Measurements from ENCODE around the gene ZC2HC1C.

ZC2HC1C gene, protein sequence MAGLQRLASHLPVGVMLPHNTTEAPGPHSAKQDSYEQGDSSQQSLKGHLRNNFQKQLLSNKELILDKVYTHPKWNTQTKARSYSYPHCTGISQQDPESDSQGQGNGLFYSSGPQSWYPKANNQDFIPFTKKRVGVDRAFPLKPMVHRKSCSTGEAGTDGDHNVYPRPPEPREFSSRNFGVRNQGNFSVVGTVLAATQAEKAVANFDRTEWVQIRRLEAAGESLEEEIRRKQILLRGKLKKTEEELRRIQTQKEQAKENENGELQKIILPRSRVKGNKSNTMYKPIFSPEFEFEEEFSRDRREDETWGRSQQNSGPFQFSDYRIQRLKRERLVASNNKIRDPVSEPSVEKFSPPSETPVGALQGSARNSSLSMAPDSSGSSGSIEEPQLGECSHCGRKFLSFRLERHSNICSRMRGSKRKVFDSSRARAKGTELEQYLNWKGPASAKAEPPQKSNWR

DNA sequence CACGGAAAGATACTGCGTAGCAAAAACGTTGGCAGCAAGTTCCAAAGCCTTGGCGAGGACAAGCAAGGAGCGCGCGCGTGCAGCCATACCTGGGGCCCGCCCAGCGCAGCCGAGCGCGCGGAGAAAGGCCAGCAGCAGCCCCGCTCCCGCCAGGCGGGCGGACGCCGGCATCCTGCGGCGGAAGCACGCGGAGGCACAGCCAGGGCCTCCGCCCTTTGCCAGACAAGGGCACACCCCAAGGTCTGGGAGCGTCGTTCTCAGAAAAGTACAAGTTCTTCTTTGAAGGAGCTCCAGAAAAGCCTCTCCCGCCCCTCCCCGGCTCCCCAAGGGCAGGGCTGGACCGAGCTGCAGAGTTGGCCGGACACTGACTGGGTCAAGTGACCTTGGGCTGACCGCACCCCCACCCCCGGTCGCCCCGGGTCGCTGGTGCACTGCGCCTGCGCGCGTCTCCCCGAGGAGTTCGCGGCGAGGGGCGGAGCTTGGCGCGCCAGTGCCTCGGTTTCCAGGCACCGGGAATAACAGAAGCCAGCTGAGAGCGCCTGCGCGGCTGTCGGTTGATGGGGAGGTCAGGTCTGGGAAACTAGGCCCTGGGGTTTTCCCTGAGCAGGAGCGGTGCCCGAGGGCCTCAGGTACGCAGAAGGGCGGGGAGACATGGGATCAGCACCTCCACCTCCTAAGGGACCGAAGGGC, at the start of gene ZC2HC1C:
Gene ZC2HC1C, plus strand, starts transcription at position 521 of the 690 bp plus-strand sequence. CDS start 933 bp downstream, outside the sequence.
- peak; percentile 93 for DNase-seq

DNA sequence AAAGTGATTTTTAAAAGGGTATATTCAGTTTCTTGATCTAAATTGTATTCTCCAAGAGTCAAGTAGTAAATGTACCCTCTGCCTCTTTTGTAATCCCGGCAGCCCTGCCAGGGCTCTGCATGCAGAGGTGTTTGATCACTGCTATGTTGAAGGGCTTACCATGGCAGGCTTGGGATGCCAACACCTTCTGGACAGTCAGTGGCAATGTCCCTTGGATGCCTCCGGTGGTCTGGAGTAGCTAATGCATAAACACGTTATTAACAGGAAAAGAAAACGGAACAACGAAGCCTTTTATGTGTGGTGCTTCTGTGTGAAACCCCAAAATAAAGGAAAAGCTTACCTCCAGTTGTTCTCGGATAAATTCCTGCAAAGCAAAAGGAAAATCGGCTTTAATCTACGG, 46.8 kb upstream of the ZC2HC1C start:
- DNase-seq: no peak

DNA sequence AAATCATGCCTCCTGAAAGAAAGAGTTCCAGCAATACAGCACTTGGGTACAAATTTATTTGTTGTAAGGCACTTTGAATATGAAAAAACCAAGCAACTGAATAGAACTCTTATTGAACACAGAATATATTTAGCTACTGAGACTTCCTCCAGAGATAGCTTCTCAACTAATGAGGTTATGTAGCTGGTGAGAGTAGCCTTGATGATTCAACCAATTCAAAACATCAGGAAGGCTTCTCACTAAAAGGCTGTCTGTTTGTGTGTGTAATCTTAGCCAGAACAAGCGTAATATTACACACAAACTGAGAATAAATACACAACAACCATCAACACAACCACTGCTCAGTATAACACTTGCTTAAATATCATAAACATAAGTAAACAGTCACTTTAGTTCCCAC, 46.3 kb upstream of the ZC2HC1C start:
- DNase-seq: no peak

DNA sequence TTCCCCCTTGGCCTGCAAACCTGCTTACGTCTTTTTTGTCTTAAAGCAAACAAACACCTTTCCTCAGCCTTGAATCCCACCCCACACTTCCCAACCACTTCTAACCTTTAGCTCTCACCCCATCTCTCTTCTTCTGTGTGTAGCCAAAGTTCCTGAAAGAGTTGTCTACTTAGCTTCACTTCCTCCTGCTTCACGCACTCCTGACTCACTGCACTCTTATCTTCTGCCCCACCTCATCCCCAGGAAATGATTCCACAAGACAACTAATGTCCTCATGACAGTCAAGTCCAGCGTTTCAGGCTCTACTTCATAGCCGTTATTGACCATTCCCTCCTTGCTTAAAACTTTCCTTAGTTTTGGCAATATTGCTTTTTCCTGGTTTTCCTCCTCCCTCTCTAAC, 44.4 kb upstream of the ZC2HC1C start:
- no peak for DNase-seq

DNA sequence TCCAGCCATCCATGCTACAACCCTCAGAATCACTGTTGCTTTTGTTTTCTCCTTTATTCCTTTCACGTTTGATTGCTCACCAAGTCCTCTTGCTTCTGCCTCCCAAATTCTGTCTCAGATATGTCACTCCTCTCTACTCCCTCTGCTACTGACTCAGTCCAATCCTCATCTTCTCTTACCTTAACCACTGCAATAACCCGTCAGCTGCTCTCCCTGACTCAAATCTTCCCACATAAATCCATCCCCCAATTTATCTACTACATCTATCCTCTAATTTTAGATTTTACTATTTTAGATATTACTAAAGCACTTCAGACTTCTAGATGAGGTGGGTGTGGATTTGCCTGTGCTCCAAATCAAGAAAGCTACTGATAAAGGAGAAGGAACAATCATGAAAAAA, 43.6 kb upstream of the ZC2HC1C start:
- no peak for DNase-seq

DNA sequence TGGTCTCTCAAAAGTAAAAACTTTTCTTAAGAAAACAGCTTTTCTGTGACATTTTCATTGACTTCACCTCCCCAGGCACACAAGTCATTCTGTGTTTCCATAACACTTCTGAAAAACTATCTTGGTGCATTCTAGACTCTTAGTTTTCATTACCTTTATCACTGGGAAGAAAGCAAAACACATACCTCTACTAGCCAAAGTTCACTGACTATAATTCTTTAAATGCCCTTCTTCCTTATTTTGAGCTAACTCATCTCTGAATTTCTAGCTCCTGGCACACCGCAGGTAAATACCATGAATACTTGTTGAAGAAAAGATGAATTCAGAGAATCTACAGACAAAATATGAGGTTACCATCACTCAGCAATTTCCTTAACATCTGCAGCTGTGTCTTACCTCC, 39.3 kb upstream of the ZC2HC1C start:
- no peak for DNase-seq

DNA sequence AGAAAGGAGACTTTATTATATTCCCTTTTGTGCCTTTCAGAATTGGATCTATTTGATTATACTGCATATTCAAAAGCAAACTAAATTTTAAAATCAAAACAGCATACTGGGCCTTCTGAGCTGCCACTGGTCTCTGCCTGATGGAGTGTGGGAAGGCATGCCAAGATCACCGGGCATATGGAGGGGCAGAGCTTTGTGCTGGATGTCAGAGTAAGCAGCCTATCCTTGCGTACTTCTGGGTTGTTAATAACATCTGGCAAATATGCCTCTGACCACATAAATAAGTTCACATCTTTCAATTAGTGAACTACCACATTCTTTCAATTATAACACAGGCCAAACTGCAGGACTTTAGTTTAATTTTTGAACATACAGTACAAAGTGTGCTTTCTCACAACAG, 36.5 kb upstream of the ZC2HC1C start:
- no peak for DNase-seq

DNA sequence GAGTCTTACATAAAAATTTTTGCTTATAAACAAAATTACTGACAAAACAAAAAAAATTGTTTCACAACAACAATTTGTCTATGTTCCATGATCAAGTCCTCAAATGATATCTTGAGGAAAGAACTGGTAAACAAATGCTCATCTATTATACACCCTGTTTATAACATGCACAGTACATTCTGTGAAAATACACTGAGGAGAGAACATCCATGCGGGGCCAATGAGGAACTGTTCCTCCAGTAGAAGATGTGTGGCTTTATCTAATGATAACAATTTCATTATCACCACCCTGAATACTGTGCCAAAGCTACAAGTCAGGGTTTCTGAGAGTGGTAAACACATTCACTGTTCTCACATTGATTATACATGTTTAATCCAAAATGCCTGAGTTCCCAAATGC, 28.9 kb upstream of the ZC2HC1C start:
- DNase-seq: no peak

DNA sequence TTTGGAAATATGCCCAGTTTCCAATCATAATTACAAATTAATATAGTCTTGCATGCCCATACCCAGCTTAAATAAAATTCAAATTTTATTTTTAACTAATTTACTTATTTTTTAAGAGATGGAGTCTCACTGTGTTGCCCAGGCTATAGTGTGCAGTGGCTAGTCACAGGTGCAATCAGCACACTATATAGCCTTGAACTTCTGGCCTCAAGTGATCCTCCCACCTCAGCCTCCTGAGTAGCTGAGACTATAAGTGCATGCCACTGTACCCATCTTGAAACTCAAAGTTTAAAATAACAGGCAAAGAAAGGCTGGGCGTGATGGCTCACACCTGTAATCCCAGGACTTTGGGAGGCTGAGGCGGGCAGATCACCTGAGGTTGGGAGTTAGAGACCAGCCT, 28.5 kb upstream of the ZC2HC1C start:
- no peak for DNase-seq

DNA sequence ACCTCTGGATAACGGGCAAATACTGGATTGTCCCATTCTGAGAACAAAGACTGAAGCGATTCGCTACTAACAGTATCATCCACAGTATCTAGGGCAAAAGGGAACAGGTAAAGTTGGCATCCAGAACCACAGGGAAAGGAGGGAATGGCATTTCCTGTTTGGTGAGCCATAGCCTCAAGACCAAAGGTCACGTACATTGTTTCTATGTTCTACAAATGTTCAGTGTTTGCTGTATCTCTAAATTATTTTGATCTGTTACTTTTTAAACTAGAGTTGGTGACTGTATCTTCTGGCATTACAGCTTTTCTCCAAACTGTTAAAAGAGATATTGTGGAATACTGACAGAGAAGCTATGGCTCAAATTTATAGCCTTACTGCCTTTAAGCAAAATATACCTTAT, 27.8 kb upstream of the ZC2HC1C start:
- DNase-seq: no peak

DNA sequence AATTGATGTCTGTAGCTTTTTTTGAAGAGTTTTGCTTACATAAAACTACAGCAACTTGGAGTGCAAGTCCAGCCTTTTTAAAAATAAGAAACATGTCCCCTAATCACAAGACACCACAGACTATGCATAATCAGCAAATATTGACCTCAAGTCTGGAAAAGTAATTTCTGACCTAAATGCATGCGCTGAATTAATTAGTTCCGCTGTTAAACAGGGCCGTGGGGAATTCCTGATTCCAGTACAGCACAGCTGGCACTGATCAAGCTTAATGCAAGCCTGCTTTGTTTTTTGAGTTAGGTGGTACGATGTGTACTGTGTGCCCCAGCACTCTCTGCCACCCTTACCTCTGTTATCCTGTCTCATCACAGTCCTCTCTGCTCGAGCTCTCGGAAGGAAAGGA, 27.4 kb upstream of the ZC2HC1C start:
- no peak for DNase-seq

DNA sequence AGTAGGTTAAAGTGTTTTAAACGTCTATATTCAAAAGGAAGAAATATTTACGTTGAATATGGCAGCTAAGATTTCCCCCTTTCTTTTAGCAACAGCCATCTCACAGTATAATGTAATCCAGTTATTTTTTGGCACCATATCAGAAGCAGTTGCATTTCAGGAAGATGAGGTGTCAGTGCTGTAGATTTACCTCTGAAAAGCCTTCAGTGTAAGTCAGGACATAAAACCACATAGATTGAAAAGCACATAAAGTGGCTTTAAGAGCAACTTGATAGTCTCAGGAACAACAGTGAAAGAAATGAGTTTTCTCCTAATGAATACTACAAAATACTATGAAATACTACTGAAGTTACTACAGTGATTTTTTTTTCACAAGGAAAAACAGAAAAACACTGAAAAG, 25.1 kb upstream of the ZC2HC1C start:
- no peak for DNase-seq

DNA sequence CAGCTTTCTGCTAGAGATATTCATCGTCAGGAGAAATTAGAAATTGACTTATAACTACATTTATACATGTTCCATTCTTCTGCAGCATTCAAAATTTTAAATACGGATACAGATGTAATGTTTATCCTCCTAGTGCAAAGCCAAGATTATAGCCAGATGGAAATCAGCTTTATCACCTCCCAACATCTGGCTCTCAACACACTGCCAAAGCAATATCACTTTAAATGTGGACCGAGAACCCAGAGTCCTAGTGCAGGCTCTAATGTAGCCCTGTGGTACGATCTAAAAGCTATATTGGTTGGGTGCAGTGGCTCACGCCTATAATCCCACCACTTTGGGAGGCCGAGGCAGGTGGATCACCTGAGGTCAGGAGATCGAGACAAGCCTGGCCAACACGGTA, 24.7 kb upstream of the ZC2HC1C start:
- no peak for DNase-seq

DNA sequence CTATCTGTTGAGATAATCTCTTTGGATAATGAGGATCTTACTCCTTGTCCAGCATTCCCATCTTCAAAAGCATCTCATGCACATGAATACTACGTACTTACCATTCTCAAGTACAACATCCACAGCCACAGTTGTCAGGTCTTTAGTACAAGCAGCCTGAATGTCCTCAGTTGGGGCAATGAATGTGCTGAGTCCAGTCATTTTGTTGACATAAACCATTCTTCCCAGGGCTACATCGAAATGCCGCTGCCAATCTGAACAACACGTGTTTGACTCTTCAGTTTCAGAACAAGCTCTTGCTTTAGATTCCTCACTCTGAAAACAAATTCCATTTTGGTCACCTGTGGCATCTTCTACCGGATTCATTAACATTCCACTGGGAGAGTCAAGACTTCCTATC, 23.2 kb upstream of the ZC2HC1C start:
- DNase-seq: no peak

DNA sequence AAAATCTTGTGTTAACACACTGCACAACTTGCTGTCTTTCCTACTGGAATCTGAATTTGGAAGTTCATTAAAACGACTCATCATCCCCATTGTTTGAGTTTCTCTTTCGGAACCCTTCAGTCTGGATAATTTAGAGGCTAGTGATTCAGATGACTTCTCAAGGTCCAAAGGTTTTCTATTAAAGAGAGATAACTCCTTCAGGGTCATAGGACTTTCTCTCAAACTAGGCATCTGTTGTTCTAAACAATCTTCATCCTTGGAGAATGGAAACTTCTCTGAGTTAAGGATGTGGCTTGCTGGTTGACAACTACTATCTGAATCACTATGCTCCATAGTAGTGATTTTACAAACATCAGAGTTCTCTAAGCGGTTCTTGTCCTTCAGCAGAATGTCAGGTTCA, 22.5 kb upstream of the ZC2HC1C start:
- no peak for DNase-seq

DNA sequence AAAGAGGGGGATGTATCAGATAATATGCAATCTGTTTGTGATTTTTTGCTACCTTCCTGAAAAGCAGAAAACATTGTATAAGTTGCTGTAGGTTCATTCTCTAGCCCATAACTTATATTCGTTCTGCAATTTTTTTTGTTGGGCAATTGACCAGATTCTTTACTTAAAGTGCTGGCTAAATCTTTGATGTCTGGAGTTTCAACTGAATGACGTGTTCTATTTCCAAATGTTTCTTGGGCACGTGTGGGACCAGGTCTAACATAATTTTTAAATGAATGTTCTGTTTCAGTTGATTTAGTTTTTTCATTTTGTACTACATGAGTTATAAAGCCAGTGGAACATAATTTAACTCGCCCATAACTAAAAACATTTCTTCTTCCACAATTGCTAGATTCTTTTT, 21.9 kb upstream of the ZC2HC1C start:
- no peak for DNase-seq

DNA sequence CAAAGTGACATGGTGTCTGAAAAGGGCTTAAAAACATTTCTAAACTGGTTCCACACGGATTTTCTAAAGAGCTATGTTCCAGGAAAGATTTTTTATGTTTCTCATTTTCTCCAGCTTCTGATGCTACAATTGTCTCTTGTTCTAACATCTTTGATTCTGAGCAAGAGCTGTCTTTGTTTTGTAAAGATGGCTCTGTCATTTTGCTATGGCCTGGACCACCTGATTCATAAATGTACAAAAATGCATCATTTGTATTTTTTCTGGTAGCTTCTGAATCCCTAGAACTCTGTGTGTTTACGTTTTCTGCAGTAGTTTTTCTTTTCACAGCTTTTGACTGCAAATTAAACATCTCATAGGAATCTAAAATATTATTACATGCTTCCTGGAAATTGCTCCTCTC, 21.3 kb upstream of the ZC2HC1C start:
- no peak for DNase-seq

DNA sequence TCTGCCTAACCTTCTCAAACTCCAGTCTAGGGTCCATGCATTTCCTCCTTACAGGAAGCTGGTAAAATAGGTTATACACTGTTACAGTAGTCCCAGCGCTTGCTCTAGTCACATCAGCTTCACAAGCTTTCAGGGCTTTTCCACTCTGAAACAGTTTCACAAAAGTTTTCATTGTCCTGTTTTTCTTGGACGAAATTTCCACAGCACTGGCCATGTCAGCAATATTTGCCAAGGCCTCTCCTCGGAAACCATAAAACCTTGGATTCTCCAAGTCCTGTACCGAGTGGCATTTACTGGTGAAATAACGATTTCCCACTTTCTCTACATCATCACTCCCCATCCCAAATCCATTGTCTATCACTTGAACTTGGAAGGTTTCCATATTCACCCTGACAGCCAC, 20.3 kb upstream of the ZC2HC1C start:
- DNase-seq: no peak

DNA sequence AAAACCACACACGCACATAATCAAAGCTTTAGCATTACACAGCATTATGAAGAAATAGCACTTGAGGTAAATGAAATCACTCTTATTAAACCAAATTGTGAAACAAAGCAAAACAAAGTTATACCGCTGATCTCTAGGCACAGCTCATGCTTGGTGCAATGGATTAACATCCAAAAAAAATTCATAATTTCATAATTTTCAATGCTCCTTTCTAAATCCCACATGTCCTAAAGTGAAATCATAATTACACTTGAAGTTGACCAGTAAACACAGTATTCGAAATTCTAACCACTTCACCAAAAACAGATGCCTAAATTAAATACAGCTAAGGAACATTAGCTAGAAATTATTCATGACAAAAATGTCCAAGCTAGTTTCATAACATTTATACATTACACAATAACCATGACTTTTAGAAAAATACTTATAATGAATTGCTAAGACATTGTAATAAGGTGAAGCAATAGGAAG, 19.7 kb upstream of the ZC2HC1C start:
- DNase-seq: no peak

DNA sequence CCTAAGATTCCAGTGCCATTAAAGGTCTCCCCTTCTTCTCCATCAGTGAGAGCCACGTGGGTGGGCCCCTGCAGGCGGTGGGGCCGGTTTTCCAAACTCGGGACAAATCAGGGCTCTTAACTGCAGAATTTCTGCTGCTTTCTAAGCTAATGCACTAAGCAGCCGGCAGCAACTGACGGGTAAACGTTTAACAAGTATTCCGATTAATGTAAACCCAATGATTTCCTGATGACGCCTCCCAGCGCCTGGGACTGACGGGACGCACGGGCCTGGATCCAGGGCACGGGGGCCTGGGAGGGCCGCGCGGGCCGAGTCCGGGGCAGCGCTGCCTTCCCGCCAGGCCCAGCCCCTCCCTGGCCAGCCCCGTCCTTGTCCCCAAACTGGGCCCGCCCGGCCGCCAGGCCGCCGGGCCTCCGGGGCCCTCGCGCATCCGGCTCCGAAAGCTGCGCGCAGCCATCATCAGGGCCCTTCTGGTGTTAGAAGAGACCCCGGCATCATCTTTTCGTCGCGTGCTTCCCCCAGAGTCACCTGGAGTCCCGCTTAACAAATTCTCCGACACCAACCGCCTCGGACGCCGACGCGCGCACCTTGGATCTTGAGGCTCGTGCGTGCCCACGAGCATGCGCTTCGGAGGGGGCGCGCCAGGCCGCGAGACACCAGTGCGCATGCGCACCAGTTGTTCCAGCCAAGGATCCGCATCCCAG, 18.4 kb upstream of the ZC2HC1C start, which contains the start of gene MLH3:
Gene MLH3, minus strand, starts transcription at position 616 of the 704 bp plus-strand sequence. CDS start 1,812 bp downstream, outside the sequence.
- peak; percentile 88 for DNase-seq

DNA sequence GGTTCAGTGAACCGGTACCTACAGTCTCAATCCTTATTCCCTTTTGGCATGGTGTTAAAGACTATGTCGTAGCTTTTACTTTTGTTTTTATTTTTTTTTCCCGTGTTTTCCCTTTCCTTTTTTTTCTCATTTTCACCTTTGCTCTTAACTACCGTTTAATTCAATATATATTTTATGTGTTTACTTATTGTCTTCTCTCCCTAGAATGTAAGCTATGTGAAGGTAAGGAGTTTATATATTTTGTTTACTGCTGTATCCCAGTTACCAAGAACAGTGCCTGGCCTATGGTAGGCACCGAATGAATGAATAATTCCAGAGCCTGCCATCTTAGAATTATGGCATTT, 17.9 kb upstream of the ZC2HC1C start:
- no peak for DNase-seq

DNA sequence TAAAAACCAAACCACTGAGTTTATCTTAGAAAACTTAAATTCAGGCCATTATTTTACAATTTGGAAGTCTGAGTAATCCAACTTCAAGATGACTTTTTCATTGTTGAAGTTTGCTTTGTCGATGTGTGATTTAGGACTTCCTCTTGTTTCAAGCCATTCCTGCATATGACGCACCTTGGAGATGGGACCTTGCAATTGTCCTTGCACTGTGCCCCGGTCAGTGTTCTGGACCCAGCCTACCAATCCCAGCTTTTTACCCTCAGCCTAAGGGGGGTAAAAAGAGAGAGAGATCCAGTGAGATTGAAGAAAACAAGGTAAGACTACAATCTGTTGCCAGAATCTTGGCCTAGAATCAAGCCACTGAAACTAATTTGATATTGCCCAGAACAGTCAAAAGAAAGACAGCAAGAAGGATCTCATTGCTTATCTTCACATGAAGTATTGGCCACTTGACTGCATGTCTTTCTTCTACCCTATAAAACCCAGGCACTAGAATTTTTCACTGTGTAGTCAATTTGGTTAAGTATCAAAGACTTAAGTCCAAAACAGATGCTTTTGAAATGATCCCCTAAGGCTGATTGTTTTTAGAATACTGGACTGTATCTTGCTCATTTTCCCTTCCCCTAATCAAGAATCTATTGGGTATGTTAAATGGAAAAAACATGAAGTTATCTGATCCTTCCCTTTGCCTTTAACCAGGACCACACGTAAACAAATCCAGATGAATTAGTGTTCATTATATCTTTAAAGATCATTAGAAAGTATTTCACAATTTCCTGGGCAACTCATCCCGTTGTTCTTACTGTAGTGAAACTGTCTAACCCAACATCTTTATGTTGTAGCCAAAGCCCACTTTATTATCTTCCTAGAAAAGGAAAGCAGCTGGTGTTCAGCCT, 15.8 kb upstream of the ZC2HC1C start:
- DNase-seq: no peak

DNA sequence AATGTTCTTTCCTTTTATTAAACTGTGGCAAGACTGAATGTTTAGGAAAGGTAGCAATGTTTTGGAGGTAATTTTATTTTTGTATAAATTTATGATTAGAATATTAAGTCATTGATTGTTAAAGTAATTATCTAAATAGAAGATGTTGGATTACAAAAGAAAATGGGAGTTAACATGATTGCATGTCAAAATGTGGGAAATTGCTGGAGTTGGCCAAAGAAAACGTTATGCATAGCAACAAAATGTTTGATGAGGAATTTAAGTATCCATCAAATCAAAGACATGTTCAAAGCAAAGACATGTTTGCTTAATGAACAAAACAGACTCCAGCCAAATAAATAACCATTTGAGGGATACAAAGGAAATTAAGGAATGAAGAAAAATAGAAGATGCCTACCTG, 15.0 kb upstream of the ZC2HC1C start:
- no peak for DNase-seq

Measured in NCI-H1092 treated with DMSO at 0.1 percent for 48 hours (cell line).